GM19467 (cell line): ENCODE data around the gene ZNF22.

Experiments
- ATAC-seq: cut with Tn5 transposase; IDR thresholded peaks from one replicate; pipeline ENCODE4 v1.9.1; 2021; ENCODE audit warnings: mild to moderate bottlenecking, moderate library complexity; ENCODE audit not compliant: unreplicated experiment

Gene ZNF22

GRCh38 chr10:44989597-44990301, 11.0 kb upstream of the ZNF22 start:
- ATAC-seq, result no peak

DNA sequence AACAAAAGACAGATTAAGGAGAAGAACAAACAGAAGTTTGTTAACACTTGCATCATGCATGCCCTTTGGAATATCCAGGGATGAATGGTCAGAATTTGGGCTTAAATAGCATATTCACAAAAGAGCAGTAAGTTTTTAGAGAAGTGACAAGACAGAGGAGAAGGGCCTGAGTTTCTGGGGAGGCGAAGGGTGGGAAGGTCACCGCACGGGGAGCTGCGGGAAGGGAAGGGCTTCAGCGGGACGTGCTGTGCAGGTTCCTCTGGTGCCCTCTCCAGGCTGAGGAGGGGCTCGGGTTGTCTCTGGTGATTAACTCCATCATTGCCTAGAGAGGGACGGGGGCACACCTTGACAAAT, 10.4 kb upstream of the ZNF22 start:
- no peak for ATAC-seq

DNA sequence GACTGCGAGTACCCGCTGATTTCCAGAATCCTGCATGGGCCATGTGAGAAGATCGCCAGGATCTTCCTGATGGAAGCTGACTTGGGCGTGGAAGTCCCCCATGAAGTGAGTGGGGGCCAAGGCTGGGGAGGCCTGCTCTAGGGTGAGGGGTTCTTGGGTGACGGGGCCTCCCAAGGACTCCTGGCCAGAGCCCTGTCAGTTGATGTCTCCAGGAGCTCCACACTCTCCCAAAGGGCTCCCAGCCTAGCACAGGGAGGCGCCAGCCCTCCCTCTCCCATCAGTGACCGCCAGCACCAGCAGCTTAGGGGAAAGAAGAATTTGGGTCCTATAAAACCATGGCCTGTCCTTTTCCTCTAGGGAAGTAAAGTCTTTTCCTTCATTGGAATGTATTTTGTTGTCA, 9.8 kb upstream of the ZNF22 start:
- ATAC-seq, result no peak

DNA sequence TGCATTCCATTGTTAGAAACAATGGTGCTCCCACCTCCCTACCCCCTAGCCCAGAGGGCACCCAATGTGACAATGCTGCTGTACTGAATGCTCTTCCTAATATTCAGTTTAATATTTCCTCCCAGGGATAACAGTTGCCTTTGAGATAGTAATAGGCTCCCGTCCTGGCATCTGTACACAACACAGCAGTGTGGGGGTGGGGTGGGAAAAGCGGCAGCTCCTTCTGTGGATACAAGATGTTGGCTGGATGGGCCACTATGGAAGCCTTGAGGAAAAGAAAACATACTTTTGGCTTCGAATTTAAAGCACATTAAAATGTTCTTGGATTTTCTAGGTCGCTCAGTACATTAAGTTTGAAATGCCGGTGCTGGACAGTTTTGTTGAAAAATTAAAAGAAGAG, 9.2 kb upstream of the ZNF22 start:
- ATAC-seq, result no peak

- ATAC-seq, result no peak
Observed at GRCh38 chr10:44992070-44992731, 8.5 kb upstream of the ZNF22 start.

DNA sequence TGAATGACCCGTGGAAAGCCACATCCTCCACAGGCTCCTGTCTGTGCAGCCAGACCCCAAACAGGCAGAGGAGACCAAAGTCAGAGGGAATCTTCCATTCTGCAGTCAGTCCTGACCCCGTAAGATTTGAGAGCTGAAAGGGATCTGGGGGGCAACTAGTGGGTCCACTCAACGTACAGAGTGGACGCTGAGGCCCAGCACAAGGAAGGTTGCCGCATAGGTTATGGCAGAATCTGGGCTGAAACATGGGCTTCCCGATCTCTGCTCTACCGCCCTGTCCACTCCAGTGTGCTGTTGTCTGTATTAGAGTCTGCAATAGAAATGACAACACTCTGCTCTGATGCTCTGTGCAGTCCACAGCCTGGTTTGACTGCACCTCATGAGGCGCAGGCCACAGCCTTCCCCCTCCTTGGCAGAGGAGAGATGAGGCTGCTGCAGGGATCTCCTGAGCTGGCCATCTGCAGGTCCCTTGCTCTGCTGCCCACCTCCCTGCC, 7.9 kb upstream of the ZNF22 start:
- no peak for ATAC-seq

DNA sequence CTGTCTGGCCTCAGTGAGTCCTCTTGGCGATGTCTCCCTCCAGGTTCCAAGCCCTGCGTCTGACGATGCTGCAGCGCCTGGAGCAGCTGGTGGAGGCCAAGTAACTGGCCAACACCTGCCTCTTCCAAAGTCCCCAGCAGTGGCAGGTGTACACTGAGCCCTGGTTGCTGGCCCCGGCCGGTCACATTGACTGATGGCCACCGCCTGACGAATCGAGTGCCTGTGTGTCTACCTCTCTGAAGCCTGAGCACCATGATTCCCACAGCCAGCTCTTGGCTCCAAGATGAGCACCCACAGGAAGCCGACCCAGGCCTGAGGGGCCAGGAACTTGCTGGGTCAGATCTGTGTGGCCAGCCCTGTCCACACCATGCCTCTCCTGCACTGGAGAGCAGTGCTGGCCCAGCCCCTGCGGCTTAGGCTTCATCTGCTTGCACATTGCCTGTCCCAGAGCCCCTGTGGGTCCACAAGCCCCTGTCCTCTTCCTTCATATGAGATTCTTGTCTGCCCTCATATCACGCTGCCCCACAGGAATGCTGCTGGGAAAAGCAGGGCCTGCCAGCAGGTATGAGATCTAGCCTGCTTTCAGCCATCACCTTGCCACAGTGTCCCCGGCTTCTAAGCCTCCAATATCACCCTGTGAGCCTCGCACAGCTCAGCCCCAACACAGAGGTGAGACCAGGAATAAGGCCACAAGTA, 7.3 kb upstream of the ZNF22 start:
- no peak for ATAC-seq

GRCh38 chr10:44993922-44994751, 6.6 kb upstream of the ZNF22 start:
- no peak for ATAC-seq

- no peak for ATAC-seq
Observed at GRCh38 chr10:44994752-44995530, 5.8 kb upstream of the ZNF22 start.

DNA sequence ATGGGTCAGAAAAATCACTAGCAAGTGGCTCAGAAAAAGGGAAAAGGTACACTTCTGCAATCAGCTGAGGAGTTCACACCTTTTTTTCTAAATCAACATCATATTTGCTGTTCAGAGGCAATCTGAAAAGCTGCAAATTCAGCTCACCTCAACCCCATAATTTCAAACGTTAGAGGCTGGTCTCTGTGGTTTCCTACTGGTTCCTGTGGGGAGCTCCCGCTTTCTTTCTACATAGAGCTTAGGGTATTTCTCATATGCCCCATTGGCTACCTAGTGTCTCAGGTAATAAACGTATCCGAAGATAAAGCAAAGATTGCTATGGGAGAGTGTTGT, 5.2 kb upstream of the ZNF22 start:
- no peak for ATAC-seq

GRCh38 chr10:44995914-44996669, 4.6 kb upstream of the ZNF22 start:
- no peak for ATAC-seq

- ATAC-seq, result no peak
Observed at GRCh38 chr10:44997105-44997748, 3.5 kb upstream of the ZNF22 start.

DNA sequence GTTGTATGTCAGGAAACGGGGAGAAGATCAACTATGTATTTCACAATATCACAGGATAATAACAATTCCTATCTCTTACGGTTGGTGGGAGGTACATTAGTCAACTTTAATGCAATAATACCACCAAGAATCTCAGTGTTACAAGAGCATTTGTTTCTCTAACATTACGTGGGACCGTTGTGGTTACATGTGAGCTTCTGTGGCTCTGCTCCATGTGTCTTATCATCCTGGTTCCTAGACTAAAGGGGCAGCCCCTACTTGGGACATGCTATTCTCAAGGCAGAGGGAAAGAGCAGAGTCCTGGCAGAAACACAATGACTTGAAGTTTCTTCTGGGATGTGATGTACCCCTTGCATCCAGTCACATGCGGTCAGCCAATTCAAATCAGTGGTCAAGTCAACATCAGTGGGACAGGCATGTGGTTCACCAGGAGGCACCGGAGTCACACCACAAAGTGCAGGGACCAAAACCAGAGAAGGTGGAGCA, 2.5 kb upstream of the ZNF22 start:
- no peak for ATAC-seq

DNA sequence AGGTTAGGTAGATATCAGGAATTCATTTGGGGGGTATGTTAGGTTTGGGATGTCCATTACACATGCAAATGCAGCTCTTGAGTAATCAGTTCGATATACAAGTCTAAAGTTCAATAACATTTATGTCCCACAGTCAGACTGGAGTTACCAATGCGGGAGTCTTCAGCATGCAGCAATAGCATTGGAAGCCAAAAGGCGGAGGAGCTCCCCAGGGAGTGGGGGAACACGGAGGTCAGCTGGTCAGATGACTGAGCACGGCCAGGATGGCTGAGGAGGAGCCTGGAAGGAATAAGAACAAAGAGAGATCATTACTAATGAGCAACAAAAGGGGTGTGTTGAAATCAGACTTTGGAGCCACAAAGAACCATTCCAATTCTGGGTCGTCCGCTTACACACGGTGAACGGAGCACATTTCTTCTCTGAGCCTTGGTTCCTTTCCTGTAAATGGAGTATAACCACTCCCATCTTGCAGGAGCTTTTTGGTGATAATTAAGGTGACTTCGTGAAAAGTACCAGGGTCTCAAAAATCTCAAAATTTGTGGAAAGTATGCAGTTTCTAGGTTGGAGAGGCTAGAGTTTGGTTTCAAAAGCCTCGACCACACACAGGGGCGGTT, 478 bp upstream of the ZNF22 start:
- ATAC-seq, result no peak

- ATAC-seq, result peak; percentile 69
Observed at GRCh38 chr10:45001381-45002148, 842 bp downstream of the ZNF22 start.

GRCh38 chr10:45003432-45004000, 2.8 kb downstream of the ZNF22 start:
- ATAC-seq, result no peak

GRCh38 chr10:45004661-45005060, 3.9 kb downstream of the ZNF22 start:
- no peak for ATAC-seq

GRCh38 chr10:45005284-45005683, 4.6 kb downstream of the ZNF22 start:
- ATAC-seq, result no peak
